ENCODE measurements around the gene GNAI3.

GNAI3 gene

GRCh38 chr1:109546311-109547109 lies 1.9 kb upstream of the GNAI3 start:
- peak; percentile 92 for DNase-seq

- no peak for DNase-seq
Observed at GRCh38 chr1:109547463-109548320, 723 bp upstream of the GNAI3 start.

GRCh38 chr1:109556563-109556962 lies 8.1 kb downstream of the GNAI3 start:
- DNase-seq, result no peak

GRCh38 chr1:109557520-109557919 lies 9.1 kb downstream of the GNAI3 start:
- no peak for DNase-seq

- no peak for DNase-seq
Observed at GRCh38 chr1:109559995-109560394, 11.6 kb downstream of the GNAI3 start.

GRCh38 chr1:109564194-109564878 lies 15.9 kb downstream of the GNAI3 start:
- DNase-seq, result no peak

GRCh38 chr1:109565241-109565640 lies 16.8 kb downstream of the GNAI3 start:
- DNase-seq, result no peak

GRCh38 chr1:109566982-109567381 lies 18.6 kb downstream of the GNAI3 start:
- DNase-seq, result no peak

- no peak for DNase-seq
Observed at GRCh38 chr1:109567877-109568672, 19.7 kb downstream of the GNAI3 start.

- no peak for DNase-seq
Observed at GRCh38 chr1:109569323-109569722, 20.9 kb downstream of the GNAI3 start.

- no peak for DNase-seq
Observed at GRCh38 chr1:109570414-109570813, 22.0 kb downstream of the GNAI3 start.

- no peak for DNase-seq
Observed at GRCh38 chr1:109573785-109574184, 25.4 kb downstream of the GNAI3 start.

- no peak for DNase-seq
Observed at GRCh38 chr1:109578947-109579443, 30.6 kb downstream of the GNAI3 start.

- DNase-seq, result peak; percentile 19
Observed at GRCh38 chr1:109579491-109579890, 31.1 kb downstream of the GNAI3 start.

GRCh38 chr1:109582021-109582420 lies 33.6 kb downstream of the GNAI3 start:
- no peak for DNase-seq

GRCh38 chr1:109584766-109585165 lies 36.4 kb downstream of the GNAI3 start:
- DNase-seq, result no peak

- DNase-seq, result no peak
Observed at GRCh38 chr1:109586055-109586454, 37.6 kb downstream of the GNAI3 start.

- DNase-seq, result no peak
Observed at GRCh38 chr1:109589177-109589576, 40.8 kb downstream of the GNAI3 start.

- DNase-seq, result no peak
Observed at GRCh38 chr1:109589679-109590078, 41.3 kb downstream of the GNAI3 start.

GRCh38 chr1:109592916-109593315 lies 44.5 kb downstream of the GNAI3 start:
- no peak for DNase-seq

GRCh38 chr1:109595531-109595930 lies 47.1 kb downstream of the GNAI3 start:
- no peak for DNase-seq

- no peak for DNase-seq
Observed at GRCh38 chr1:109598156-109598555, 49.7 kb downstream of the GNAI3 start.
